SK-N-SH (cell line): ENCODE data around the gene CHST3.

Experiments
- CTCF ChIP-seq: fragments of 200-600 bp; sonication (generic); IDR thresholded peaks from 2 replicates; pipeline ENCODE4 v1.6.1; 2017; ENCODE audit warnings: antibody characterized with exemption, mild to moderate bottlenecking, moderate library complexity
- FOSL2 ChIP-seq: IDR thresholded peaks from 2 replicates; pipeline ENCODE4 v1.4.0; 2012; ENCODE audit warnings: low read depth, mild to moderate bottlenecking, moderate library complexity, borderline replicate concordance
- FOXJ3 ChIP-seq: sonication (generic); formaldehyde crosslinking; IDR thresholded peaks from 2 replicates; pipeline ENCODE4 v1.5.1; 2020; ENCODE audit warnings: mild to moderate bottlenecking, missing genetic modification reagents
- MAX ChIP-seq: IDR thresholded peaks from 2 replicates; pipeline ENCODE4 v1.4.0; 2012; ENCODE audit warnings: low read depth
- TCF12 ChIP-seq: IDR thresholded peaks from 2 replicates; pipeline ENCODE4 v1.4.0; 2012
- TEAD4 ChIP-seq: IDR thresholded peaks from 2 replicates; pipeline ENCODE4 v1.4.0; 2012; ENCODE audit warnings: mild to moderate bottlenecking, borderline replicate concordance; ENCODE audit not compliant: insufficient read depth

GRCh38 chr10:72062382-72062781 lies 98.2 kb downstream of the CHST3 start:
- TF ChIP-seq TCF12 (no peak), TEAD4 (no peak), MAX (no peak), CTCF (no peak), FOXJ3 (no peak), FOSL2 (no peak)
